Ramos (cell line): Measurements from ENCODE around the gene UBE2N.

Experiments
- in situ Hi-C: fragments of 300-500 bp; cut with MboI; formaldehyde crosslinking; loops from one replicate; pipeline ENCODE4 v1.14.3; 2022; ENCODE audit warnings: low sequenced_read_pairs; ENCODE audit not compliant: unreplicated experiment

UBE2N gene

DNA sequence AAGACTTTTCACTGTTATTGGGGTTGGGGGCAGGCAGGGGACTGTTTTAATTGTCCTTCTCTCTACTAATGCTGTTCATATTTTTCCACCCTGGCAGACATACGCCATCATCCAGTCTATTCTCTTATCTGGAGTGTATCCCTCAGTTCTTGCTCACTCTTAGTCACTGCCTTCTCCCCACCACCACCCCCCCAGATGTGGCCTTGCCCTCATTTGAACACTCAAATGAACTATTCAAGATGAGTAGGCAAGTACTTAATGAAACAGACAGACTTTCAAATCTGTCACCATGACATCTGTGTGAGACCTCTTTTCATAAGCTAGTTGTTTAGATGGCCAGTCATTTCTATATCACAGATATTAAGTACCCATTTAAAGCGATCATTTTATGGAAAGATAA lies 54.0 kb downstream of the UBE2N start:
- in situ Hi-C loops, result loop anchor here (25.0 kb wide), 1 partner anchor 600 kb away; no protein-coding TSS in a partner anchor

DNA sequence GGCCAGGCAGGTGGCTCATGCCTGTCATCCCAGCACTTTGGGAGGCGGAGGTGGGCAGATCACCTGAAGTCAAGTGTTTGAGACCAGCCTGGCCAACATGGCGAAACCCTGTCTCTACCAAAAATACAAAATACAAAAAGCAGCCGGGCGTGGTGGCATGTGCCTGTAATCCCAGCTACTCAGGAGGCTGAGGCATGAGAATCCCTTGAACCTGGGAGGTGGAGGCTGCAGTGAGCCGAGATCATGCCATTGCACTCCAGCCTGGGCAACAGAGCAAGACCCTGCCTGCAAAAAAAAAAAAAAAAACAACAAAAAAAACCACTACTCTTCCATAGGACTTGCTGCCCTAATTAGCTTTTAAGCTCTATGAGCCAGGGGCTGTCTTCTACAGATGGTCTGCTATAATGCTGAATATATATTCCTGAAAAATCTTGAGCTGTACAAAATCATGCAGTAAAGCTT lies 59.7 kb downstream of the UBE2N start:
- in situ Hi-C loops, result loop anchor here (25.0 kb wide), 1 partner anchor 595 kb away; no protein-coding TSS in a partner anchor

DNA sequence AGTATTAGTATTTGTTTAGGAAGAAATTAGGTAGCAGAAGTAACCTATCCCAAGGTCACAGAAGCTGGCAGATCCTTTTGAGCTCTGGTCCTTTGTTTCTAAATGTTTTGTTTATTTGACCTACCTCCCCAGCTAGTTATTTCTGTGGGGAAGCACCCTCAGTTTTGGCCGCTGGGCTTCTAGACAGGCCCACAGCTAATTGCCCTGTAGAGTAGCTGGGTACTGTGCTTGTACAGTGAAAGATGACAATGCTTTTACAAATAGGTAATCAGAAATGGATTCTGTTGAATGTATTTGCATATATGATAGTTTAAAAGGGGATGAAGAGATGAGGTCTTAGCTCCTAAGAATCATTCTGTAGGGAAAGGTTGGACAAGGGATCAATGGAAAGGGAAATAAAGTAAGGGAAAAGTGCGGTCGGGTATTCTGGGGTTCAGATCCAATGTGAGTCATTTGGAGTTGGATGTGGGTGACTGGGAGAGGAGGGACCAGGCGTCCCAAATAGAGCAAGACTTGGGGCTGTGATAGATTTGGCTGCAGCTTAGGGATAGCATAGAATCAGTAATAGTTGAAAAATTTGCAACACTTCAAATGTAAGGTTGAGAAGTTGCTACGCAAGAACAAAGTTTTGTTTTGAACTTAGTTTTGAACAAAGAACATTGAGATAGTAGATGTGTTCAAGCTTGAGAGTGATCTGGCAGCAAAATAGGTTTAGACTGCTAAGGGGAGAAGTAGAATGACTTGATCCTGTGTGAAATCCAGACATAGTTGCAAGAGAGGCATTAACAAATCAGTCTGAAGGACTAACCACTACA lies 60.4 kb downstream of the UBE2N start:
- in situ Hi-C loops, result loop anchor here (25.0 kb wide), 1 partner anchor 594 kb away; no protein-coding TSS in a partner anchor

DNA sequence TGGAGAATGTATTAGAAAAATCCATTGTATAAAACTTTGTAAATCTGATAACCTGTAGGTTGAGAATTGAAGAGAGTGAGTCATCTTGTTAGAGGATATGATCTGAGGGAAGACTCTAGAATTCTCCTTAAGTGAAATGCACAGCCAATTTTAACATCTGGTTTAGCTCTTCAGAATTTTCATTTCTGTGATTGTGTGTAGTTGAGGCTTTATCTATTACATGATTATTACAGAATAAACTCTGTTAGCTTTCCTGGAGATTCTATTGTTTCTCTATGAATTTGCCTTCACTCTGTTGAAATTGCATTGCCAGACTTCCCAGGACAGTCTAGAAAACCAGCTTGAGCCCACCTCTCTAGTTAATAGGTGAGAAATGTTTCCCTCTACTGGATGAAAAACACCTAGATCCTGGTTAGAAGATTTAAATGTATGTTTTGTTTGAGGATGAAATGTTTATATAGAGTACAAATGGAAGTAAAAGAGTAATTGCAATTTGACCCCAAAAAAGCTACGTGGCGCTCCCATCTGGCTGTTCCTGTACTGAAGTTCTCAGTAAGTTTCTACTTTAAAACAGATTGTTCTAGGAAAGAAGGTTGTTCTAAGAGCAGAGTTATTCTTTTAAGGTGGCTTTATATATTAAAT lies 61.1 kb downstream of the UBE2N start:
- in situ Hi-C loops, result loop anchor here (25.0 kb wide), 1 partner anchor 593 kb away; no protein-coding TSS in a partner anchor

DNA sequence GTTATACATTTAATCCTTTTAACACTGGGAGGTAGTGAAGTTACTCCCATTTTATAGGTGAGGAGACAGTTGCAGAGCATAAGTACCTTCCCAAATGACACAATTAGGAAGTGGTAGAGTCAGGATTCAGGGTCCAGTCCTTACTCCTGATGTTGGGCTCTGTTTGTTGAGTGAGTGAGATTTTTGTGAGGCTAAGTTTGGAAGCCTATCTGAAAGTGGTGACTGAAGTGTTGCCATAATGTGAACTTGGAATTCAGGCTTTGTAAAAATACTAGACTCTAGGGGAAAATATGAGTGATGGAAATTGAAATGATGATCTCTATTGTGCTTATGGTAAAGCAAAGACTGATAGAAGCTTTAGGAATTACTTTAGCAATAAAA lies 61.8 kb downstream of the UBE2N start:
- in situ Hi-C loops, result loop anchor here (25.0 kb wide), 1 partner anchor 593 kb away; no protein-coding TSS in a partner anchor

DNA sequence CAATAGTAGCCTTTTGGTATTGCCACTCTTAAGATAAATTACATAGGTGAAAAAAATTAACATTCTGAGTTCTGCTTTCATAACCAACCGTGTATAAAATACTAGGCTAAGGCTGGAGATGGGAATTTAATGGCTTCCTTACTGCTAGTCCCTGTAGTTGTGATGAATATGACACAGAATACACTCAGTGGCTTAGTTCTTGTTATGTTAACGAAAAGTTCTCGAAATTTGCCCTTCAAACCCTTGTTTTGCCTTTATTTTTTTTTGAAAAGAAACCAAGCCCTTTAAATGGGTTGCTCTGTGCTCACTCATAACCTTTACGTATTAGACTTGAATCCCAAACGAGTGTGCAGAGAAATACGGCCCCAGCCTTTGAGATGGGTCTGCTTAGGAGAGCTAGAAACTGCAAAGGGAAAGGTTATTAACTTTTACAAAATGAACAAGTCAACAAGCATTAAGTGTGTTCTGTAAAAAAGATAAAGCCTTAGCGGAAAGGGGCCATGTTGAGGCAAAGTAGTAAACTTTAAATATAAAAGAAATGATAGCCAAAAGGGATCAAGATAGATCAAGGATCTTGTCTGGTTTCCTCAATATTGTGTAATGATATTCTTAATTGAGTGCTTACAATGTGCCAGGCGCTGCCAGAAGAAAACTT lies 62.3 kb downstream of the UBE2N start:
- in situ Hi-C loops, result loop anchor here (25.0 kb wide), 1 partner anchor 592 kb away; no protein-coding TSS in a partner anchor

DNA sequence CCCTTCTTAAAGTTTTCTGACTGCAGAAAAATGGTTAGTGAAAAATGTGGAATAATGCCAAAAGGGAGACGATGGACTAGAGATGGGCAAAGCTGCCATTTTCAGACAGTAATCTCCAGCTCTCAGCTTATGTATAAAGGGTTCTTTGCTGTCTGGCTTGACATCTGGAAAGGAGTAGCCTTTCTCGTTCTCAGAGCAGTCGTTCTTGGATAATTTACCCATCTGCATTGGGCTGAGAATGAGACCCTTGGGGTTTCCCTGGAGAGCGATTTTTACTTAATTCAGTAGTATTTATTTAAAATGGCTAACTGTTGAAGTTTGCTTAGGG lies 62.8 kb downstream of the UBE2N start:
- in situ Hi-C loops, result loop anchor here (25.0 kb wide), 1 partner anchor 592 kb away; no protein-coding TSS in a partner anchor

DNA sequence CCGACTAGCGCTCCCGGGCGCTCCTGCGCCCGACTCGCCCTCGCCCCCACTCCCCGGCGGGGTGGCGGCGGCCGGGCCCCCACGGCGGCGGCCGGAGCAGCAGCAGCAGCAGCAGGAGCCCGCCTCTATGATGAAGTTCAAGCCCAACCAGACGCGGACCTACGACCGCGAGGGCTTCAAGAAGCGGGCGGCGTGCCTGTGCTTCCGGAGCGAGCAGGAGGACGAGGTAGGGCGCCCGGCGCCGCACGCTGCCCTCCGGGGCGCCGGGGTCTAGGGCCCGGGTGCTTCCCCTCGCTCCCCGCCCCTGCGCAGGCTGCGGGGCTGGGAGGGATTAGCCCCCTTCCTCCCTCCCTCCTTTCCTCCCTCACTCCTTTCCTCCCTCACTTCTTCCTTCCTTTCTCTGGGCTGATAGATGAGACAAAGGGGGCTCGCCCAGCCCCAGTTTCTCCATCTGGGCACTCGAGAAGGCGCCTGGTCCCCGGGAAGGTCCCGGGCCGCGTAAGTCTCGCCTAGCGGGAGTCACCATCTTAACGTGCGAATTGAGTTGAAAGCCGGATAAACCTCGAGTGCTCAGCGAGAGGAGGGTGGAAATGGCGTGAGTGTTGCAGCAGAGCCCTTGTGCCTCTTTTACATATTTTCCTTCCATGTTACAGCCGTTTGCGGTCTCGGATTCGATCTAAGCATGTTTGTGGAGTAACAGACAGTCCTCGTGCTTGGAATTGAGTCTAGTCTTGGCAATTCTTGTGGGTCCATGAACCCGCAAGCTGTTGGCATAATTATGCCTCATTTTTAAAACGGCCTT lies 63.4 kb downstream of the UBE2N start:
- in situ Hi-C loops, result loop anchor here (25.0 kb wide), 1 partner anchor 591 kb away; no protein-coding TSS in a partner anchor

DNA sequence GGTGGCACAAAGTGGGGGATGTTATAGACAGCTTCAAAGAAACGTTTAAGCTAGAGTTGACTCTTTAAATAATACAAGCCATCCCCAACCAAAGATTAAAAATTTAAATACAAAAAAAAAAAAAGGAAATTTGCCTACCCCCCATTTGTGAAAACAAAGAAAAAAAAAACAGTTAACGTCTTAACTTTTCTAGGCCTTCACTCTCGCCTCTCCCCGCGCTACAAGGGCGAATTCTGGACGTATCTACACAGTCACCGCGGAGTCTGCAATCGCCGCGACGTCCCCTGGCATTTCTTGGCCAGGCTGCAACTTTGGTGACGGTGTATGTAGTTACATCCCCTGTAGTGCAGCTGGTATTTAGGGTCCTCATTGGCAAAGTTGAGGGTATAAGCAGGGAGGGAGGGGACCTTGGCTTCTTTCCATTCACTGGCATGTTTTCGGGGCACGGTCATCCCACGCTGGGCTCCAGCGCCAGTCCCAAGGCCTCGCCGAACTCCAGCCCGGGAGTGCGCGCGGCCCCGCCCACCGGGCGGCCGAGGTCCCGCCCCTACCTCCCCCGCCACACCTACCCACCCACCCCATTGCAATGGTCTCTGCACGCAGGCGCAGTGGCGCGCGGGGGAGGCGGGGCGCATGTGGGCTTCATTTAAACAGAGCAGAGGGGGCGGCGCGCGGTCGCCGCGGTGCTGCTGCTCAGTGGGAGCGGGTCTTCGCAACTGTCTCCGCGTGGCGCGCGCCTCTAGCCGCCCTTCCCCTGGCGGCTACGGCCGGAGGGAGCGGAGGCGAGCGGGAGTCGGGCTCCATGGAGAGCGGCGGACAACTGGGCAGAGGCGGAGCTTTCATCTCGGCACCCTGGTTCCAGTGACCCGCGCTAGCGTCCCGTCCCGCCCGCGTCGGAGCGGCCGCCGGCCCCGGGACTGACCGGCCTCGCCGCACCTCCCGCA lies 64.2 kb downstream of the UBE2N start, which contains the start of gene NUDT4:
NUDT4 (plus strand) TSS at position 674 of the 944 bp plus-strand sequence. CDS start 398 bp downstream, outside the sequence.
- in situ Hi-C loops, result loop anchor here (25.0 kb wide), 1 partner anchor 590 kb away; no protein-coding TSS in a partner anchor

DNA sequence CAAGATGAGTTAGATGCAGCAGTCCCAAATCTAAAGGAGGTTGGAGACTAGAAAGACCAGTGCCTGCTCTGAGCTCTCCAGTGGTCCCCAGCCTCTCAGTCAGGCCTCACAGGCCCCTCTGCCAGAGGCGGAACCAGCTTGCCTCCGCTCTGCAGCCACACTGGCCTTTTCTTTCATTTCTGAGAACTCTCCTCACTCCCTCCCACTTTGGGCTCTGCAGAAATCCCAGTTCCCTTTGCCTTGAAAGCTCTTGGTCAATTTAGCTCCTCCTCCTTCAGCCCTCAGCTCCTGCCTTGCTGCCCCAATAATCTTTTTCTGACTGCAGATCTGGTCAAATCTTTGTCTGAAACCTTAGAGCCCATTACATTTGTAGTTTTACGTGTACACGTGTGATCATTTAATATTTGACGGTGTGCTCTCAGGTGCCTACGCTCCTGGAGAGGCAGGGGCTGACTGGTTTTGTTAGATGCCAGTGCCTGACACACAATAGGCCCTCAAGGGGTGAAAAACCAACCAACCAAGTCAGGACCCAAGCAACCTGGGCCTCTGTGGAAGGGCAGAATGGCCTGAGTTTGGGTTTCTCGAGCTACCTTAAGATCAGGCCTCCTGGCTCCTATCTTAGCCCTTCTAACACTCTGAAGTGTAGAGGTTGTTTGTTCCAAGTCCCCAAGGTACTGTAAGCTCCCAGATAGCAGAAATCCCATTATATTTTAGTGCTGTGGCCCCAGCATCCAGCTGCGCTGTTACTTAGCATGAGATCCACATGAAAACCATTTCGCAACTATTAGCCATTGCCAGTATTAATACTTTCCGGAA lies 65.1 kb downstream of the UBE2N start:
- in situ Hi-C loops, result loop anchor here (25.0 kb wide), 1 partner anchor 589 kb away; no protein-coding TSS in a partner anchor

DNA sequence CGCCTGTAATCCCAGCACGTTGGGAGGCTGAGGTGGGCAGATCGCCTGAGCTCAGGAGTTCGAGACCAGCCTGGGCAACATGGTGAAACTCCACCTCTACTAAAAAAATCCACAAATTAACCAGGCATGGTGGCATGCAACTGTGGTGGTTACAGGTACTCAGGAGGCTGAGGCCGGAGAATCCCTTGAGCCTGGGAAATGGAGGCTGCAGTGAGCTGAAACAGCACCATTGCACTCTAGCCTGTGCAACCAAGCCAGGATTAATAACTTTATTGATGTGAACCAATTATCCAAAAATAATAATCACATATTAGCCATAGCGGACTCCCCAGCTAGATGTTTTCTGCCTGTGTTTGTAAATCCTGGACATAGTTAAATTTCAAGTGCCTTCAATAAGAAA lies 65.8 kb downstream of the UBE2N start:
- in situ Hi-C loops, result loop anchor here (25.0 kb wide), 1 partner anchor 589 kb away; no protein-coding TSS in a partner anchor

DNA sequence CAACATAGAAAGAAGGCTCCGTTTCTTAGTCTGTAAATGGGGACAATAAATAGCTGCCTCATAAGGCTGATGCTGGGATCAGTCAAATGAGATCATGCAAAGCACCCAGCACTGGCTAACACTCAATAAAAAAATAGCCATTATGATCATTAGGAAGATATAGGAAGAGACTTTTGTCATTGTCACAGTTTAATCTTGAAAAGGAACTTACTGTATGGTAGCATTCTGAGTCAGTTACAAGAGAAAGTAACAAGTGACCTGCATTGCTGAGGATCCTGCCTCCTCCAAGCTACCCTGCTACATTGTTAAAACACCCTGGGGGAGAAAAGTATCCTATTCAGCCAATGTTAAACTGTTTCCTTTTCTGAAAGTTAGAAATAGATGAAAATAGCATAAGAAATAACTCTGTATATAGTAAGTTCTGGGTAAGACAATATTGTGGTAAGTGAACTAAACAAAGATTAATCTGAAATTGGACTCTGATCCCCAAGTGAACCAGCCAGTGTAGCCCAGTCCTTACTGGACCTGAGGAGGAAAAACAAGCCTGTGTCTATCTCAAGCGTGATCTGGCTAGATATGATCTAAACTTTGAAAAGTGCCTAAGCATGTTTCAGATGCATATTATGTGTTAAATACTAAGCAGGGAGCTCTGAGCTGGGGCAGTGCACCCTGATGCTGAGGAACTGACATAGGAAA lies 67.6 kb downstream of the UBE2N start:
- in situ Hi-C loops, result no loop called here

DNA sequence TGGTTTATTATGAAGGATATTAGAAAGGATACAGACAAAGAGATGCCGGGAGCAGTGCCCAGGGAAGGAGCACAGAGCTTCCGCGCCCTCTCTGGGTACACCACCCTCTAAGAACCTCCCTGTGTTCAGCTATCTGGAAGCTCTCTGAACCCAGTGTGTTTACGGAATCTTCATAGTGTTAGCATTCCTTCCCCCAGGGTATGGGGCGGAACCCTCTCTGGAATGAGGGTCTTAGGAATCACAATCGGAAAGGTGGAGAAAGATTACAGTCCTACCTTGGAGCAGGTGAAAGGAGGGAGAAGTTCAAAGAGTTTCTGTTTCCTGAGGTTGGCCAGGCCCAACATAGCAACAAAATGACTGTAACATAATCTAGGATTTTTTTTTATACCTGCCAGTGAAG lies 70.8 kb downstream of the UBE2N start:
- in situ Hi-C loops, result no loop called here

DNA sequence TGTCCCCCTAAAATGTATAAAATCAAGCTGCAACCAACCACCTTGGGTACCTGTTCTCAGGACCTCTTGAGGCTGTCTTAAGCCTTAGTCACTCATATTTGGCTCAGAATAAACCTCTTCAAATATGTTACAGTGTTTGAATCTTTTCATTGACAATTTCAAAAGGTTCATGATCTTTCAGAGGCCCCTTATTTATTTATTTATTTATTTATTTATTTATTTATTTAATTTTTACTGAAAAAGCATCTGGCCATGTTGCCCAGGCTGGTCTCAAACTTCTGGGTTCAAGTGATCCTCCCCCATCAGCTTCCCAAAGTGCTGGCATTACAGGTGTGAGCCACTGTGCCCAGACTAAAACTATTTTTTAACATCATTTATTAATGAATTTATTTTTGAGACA lies 72.2 kb downstream of the UBE2N start:
- in situ Hi-C loops, result no loop called here

DNA sequence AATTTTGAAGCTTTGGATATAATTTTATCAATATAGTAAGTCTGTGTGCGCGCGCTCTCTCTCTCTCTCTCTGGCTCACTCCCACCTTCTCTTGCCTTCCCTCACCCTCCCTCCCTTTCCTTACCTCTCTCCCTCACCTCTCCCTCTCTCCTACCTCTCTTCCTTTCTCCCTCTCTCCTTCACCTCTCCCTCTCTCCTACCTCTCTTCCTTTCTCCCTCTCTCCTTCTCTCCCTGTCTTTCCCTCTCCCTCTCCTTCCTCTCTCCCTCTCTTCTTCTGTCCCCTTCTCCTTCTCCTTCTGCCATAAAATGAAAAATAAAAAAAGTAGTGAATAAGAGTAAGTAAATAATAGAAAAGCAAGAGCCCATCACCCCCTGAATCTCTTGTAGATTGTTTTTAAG lies 73.0 kb downstream of the UBE2N start:
- in situ Hi-C loops, result no loop called here

DNA sequence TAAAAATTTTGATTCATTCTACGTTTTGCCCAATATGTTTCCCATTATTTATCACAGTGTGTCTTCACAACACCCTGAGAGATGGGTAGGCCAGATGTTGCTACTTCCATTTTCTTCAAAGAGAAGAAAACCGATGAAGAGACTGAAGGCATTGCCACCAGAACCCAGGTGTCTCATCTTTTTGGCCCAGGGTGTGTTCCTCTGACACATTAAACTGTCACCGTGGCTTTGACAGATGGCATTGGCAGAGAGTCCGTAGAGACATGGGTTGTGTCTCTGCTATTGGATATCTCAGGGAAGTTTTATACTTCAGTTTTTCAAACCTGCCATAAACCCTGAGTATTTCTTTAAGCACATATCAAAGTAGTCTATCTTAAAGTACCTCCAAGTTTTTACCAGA lies 75.3 kb downstream of the UBE2N start:
- in situ Hi-C loops, result no loop called here
